Mucosa of rectum (tissue), 2 donors: ENCODE measurements around the gene ADCY9.

Experiments used
- H3K27ac ChIP-seq, 2 donors: one replicate each; pipeline ENCODE4 v1.7.0; 2013; ENCODE audit warnings: inconsistent platforms in 2 of 2, low read depth in 2 of 2, low read length in 2 of 2
- H3K27me3 ChIP-seq, 2 donors: one replicate each; pipeline ENCODE4 v1.7.0; 2013; ENCODE audit warnings: low read length in 2 of 2; ENCODE audit not compliant: control insufficient read depth in 2 of 2, insufficient read depth in 2 of 2
- H3K36me3 ChIP-seq, 2 donors: one replicate each; pipeline ENCODE4 v1.7.0; 2013; ENCODE audit warnings: low read length in 2 of 2; ENCODE audit not compliant: control insufficient read depth in 2 of 2, insufficient read depth in 2 of 2
- H3K4me1 ChIP-seq, 2 donors: one replicate each; pipeline ENCODE4 v1.7.0; 2013; ENCODE audit warnings: low read length in 2 of 2, mild to moderate bottlenecking in 1 of 2; ENCODE audit not compliant: control insufficient read depth in 2 of 2, insufficient read depth in 2 of 2
- H3K4me3 ChIP-seq, 2 donors: one replicate each; pipeline ENCODE4 v1.7.0; 2013; ENCODE audit warnings: low read length in 2 of 2
- H3K9ac ChIP-seq, 2 donors: one replicate each; pipeline ENCODE4 v1.7.0; 2013; ENCODE audit warnings: low read length in 2 of 2, low read depth in 1 of 2, mild to moderate bottlenecking in 1 of 2
- H3K9me3 ChIP-seq, 2 donors: one replicate each; pipeline ENCODE4 v1.7.0; 2013; ENCODE audit warnings: low read length in 2 of 2; ENCODE audit not compliant: control insufficient read depth in 2 of 2
- donor health status: healthy.
- donor health status: Normal muscosa, but diverticular disease.

Gene ADCY9

DNA sequence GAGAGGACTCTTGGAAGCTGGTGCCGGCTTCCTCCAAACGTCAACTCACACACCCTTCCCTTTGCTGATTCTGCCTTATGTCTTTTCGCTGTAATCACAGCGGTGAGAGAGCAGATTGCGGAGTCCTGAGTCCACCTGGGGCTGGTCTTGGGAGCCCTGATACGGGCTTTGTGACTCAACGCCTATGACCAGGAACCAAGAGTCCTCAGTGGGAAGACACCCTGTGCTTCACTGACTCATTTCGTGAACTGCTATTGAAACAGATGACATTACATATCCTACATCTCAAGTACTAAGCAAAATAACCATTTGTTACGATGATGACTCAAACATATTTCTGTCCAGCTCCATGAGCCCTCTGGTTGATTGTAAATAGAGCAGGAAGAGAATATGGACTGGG lies 145.0 kb downstream of the ADCY9 start:
- no peaks in the 10 kb centered on the region for H3K9me3 ChIP-seq

GRCh38 chr16:3968551-3968950 lies 147.7 kb downstream of the ADCY9 start:
- H3K36me3 ChIP-seq: peaks cover 13 to 17% of the 10 kb centered on the region in 2 donors
- H3K9me3 ChIP-seq: no peaks in the 10 kb centered on the region
- no peak overlapping the region for H3K9ac ChIP-seq
- H3K4me1 ChIP-seq: no peaks in the 10 kb centered on the region
- no peak overlapping the region for H3K4me3 ChIP-seq
- no peak overlapping the region for H3K27ac ChIP-seq
- no peaks in the 10 kb centered on the region for H3K27me3 ChIP-seq

More for the DNA sequence above, 145.0 kb downstream of the ADCY9 start:
- Histone ChIP-seq H3K4me3 (no peak overlapping the region), H3K27ac (no peak overlapping the region), H3K4me1 (no peaks in the 10 kb centered on the region), H3K27me3 (no peaks in the 10 kb centered on the region), H3K36me3 (peaks cover 7 to 9% of the 10 kb centered on the region in 2 donors), H3K9ac (no peak overlapping the region)

- H3K4me3 ChIP-seq: no peak overlapping the region
- peaks cover 0 to 3% of the 10 kb centered on the region in 2 donors for H3K4me1 ChIP-seq
- no peaks in the 10 kb centered on the region for H3K27me3 ChIP-seq
- H3K9me3 ChIP-seq: no peaks in the 10 kb centered on the region
- no peak overlapping the region for H3K9ac ChIP-seq
- no peak overlapping the region for H3K27ac ChIP-seq
- H3K36me3 ChIP-seq: peaks cover 12 to 17% of the 10 kb centered on the region in 2 donors
Observed at GRCh38 chr16:3966681-3967080, 149.6 kb downstream of the ADCY9 start.

- no peaks in the 10 kb centered on the region for H3K9me3 ChIP-seq
- H3K36me3 ChIP-seq: peaks cover 11 to 17% of the 10 kb centered on the region in 2 donors
- no peak overlapping the region for H3K4me3 ChIP-seq
- H3K9ac ChIP-seq: no peak overlapping the region
- H3K4me1 ChIP-seq: peaks cover 0 to 8% of the 10 kb centered on the region in 2 donors
- no peaks in the 10 kb centered on the region for H3K27me3 ChIP-seq
- H3K27ac ChIP-seq: no peak overlapping the region
Observed at GRCh38 chr16:3965781-3966582, 150.3 kb downstream of the ADCY9 start.

GRCh38 chr16:3965306-3965705 lies 150.9 kb downstream of the ADCY9 start:
- Histone ChIP-seq H3K4me3 (no peak overlapping the region), H3K36me3 (peaks cover 11 to 17% of the 10 kb centered on the region in 2 donors), H3K27ac (no peak overlapping the region)

GRCh38 chr16:3964686-3965290 lies 151.5 kb downstream of the ADCY9 start:
- H3K27me3 ChIP-seq: no peaks in the 10 kb centered on the region
- H3K9ac ChIP-seq: no peak overlapping the region
- peaks cover 0 to 8% of the 10 kb centered on the region in 2 donors for H3K4me1 ChIP-seq
- no peak overlapping the region for H3K4me3 ChIP-seq
- no peak overlapping the region for H3K27ac ChIP-seq
- no peaks in the 10 kb centered on the region for H3K9me3 ChIP-seq
- peaks cover 11 to 17% of the 10 kb centered on the region in 2 donors for H3K36me3 ChIP-seq

More at GRCh38 chr16:3965306-3965705, 150.9 kb downstream of the ADCY9 start:
- Histone ChIP-seq H3K9me3 (no peaks in the 10 kb centered on the region), H3K9ac (no peak overlapping the region), H3K27me3 (no peaks in the 10 kb centered on the region), H3K4me1 (peaks cover 0 to 8% of the 10 kb centered on the region in 2 donors)

- Histone ChIP-seq H3K4me1 (peaks cover 0 to 8% of the 10 kb centered on the region in 2 donors), H3K9ac (no peak overlapping the region), H3K27me3 (peaks cover 0 to under 1% of the 10 kb centered on the region in 2 donors), H3K9me3 (no peaks in the 10 kb centered on the region), H3K36me3 (peaks cover 11 to 17% of the 10 kb centered on the region in 2 donors), H3K27ac (no peak overlapping the region), H3K4me3 (no peak overlapping the region)
Observed at GRCh38 chr16:3963886-3964685, 152.2 kb downstream of the ADCY9 start.

DNA sequence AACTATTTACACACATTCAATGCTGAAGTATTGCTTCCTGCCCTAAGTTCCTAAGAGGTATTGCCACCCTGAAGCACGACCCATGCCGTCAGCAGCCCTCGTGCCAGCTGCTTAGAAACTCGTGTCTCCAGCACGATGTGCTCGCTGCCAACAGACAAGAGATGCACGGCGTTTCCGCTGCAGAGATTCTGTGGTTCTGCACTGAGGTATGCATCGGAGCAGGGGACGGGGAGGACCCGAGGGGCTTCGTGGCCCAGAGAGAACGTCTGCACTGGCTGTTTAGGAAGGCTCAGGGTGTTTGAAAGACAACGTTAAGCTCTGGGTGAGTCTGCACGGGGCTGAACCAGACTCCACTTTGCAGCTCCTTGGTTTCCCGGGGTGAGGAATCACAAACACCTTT lies 153.0 kb downstream of the ADCY9 start:
- Histone ChIP-seq H3K9me3 (no peaks in the 10 kb centered on the region), H3K27ac (no peak overlapping the region), H3K9ac (no peak overlapping the region), H3K36me3 (peaks cover 11 to 17% of the 10 kb centered on the region in 2 donors), H3K4me1 (peaks cover 0 to 8% of the 10 kb centered on the region in 2 donors), H3K27me3 (peaks cover 0 to 2% of the 10 kb centered on the region in 2 donors), H3K4me3 (no peak overlapping the region)

DNA sequence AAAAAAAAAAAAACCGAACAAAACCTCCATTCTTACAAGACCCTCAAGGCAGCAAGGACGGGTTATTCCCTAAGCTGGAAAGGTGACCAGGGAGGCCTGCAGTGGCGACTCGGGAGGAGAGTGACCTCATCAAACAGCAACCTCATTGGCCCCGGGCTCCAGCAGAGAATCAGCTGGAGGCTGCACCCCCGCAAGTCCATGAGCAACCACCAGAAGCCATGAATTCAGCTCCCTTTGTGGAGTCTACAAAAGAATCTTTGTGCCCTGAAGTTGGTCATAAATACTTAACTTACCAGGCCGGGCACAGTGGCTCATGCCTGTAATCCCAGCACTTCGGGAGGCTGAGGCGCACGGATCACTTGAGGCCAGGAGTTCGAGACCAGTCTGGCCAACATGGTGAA lies 154.8 kb downstream of the ADCY9 start:
- H3K4me1 ChIP-seq: peaks cover 0 to 8% of the 10 kb centered on the region in 2 donors
- H3K9ac ChIP-seq: no peak overlapping the region

More for the DNA sequence above, 154.8 kb downstream of the ADCY9 start:
- Histone ChIP-seq H3K27me3 (peaks cover 2 to 5% of the 10 kb centered on the region in 2 donors), H3K4me3 (peak overlapping the region; percentile 63 to 79), H3K9me3 (no peaks in the 10 kb centered on the region), H3K36me3 (peaks cover 9 to 12% of the 10 kb centered on the region in 2 donors), H3K27ac (peak overlapping the region; percentile 32 to 56)
